HepG2 (cell line): ENCODE results near the gene CHRNB1. TPM values are rescaled to one million over a fixed set of nuclear protein-coding genes. Genes with fewer than 3 reads are reported as not detected.
A peak's percentile ranks its signal among the peaks of the same experiment; 100 is the strongest.

Source experiments
- ASH2L ChIP-seq: fragments of 300-600, 200-600 bp; sonication (generic); IDR thresholded peaks from 2 replicates; pipeline ENCODE4 v1.7.0; 2017; ENCODE audit warnings: low read depth, mild to moderate bottlenecking, moderate library complexity, mixed read lengths, low read length; ENCODE audit not compliant: insufficient read length
- ERF ChIP-seq: IDR thresholded peaks from 2 replicates; pipeline ENCODE4 v1.6.1; 2018; ENCODE audit warnings: missing biosample characterization, missing genetic modification reagents
- FIP1L1 ChIP-seq: fragments of 200-400 bp; formaldehyde crosslinking; IDR thresholded peaks from 2 replicates; pipeline ENCODE4 v1.6.1; 2018; ENCODE audit warnings: low read depth, mild to moderate bottlenecking, low read length, moderate library complexity, borderline replicate concordance; ENCODE audit not compliant: insufficient read depth
- HMG20A ChIP-seq: IDR thresholded peaks from 2 replicates; pipeline ENCODE4 v1.6.1; 2016; ENCODE audit warnings: borderline replicate concordance
- KDM3A ChIP-seq: IDR thresholded peaks from 2 replicates; pipeline ENCODE4 v1.6.1; 2018; ENCODE audit warnings: low read depth, missing compliant biosample characterization
- MED8 ChIP-seq: sonication (generic); formaldehyde crosslinking; IDR thresholded peaks from 2 replicates; pipeline ENCODE4 v1.8.1; 2023; ENCODE audit warnings: mild to moderate bottlenecking, missing genetic modification reagents; ENCODE audit not compliant: insufficient replicate concordance
- MXD4 ChIP-seq: IDR thresholded peaks from 2 replicates; pipeline ENCODE4 v1.6.1; 2016; ENCODE audit warnings: mild to moderate bottlenecking, missing biosample characterization, missing genetic modification reagents
- ONECUT2 ChIP-seq: sonication (generic); formaldehyde crosslinking; IDR thresholded peaks from 2 replicates; pipeline ENCODE4 v1.4.0; 2020; ENCODE audit warnings: missing genetic modification reagents
- PRPF4 ChIP-seq: fragments of 200-400 bp; formaldehyde crosslinking; IDR thresholded peaks from 2 replicates; pipeline ENCODE4 v1.6.1; 2016; ENCODE audit warnings: low read length, low read depth; ENCODE audit not compliant: poor library complexity, severe bottlenecking
- PTBP1 ChIP-seq: fragments of 200-400 bp; formaldehyde crosslinking; IDR thresholded peaks from 2 replicates; pipeline ENCODE4 v1.6.1; 2018; ENCODE audit warnings: low read length, low read depth; ENCODE audit not compliant: poor library complexity, severe bottlenecking
- XRCC5 ChIP-seq: fragments of 200-400 bp; formaldehyde crosslinking; optimal IDR thresholded peaks from 2 replicates; pipeline ENCODE3; 2017; ENCODE audit warnings: mild to moderate bottlenecking, low read length
- ZNF142 ChIP-seq: sonication (generic); formaldehyde crosslinking; IDR thresholded peaks from 2 replicates; pipeline ENCODE4 v1.4.0; 2020; ENCODE audit warnings: missing genetic modification reagents
- ZNF160 ChIP-seq: sonication (generic); formaldehyde crosslinking; IDR thresholded peaks from 2 replicates; pipeline ENCODE4 v1.8.0; 2022; ENCODE audit warnings: mild to moderate bottlenecking, inconsistent platforms, missing genetic modification reagents
- ZNF230 ChIP-seq: sonication (generic); formaldehyde crosslinking; IDR thresholded peaks from 2 replicates; pipeline ENCODE4 v1.4.0; 2020; ENCODE audit warnings: mild to moderate bottlenecking, missing genetic modification reagents
- ZNF709 ChIP-seq: sonication (generic); formaldehyde crosslinking; IDR thresholded peaks from 2 replicates; pipeline ENCODE4 v1.5.0; 2020; ENCODE audit warnings: mild to moderate bottlenecking, missing genetic modification reagents
- ZNF724P ChIP-seq: sonication (generic); formaldehyde crosslinking; IDR thresholded peaks from 2 replicates; pipeline ENCODE4 v1.8.0; 2022; ENCODE audit warnings: missing genetic modification reagents, borderline replicate concordance
- polyA plus RNA-seq, 8 experiments: library from polyadenylated mRNA; depleted of rRNA in 3 of 8; stranded (reverse) in 7 of 8; unstranded in 1 of 8; fragments of >200 nt; fragmentation: Illumina TruSeq in 4 of 8; extraction: Trizol in 4 of 8; gene quantifications; 2 replicates each; pipeline versions ENCODE4 v1.2.1 to v1.2.3, GENCODE V29; 2011 to 2016; ENCODE audit warnings: low read depth in 4 of 8, missing spikeins in 1 of 8, mixed read lengths in 1 of 8; ENCODE audit not compliant: insufficient read depth in 1 of 8
- total RNA-seq, 5 experiments: library from RNA; depleted of rRNA; stranded (reverse); fragments of >200 nt; fragmentation: Illumina TruSeq; extraction: Trizol; gene quantifications; 2 replicates each; pipeline ENCODE4 v1.2.3, GENCODE V29; 2016; ENCODE audit warnings: low read depth in 1 of 5
- TF ChIP-seq, protein P1 (sequence below): sonication (generic); formaldehyde crosslinking; IDR thresholded peaks from 2 replicates; pipeline ENCODE4 v1.8.1; 2023; ENCODE audit warnings: mild to moderate bottlenecking, missing genetic modification reagents, borderline replicate concordance
- TF ChIP-seq, protein P2 (sequence below): sonication (generic); formaldehyde crosslinking; IDR thresholded peaks from 2 replicates; pipeline ENCODE4 v1.5.1; 2020; ENCODE audit warnings: mild to moderate bottlenecking, missing genetic modification reagents, moderate library complexity

CHRNB1 gene
- total and polyA plus RNA-seq, 2 of the 13 experiments (the other 11 are each of a cell fraction or from before 2014, with no cell fraction given), result 5.4 to 33.7 TPM

DNA sequence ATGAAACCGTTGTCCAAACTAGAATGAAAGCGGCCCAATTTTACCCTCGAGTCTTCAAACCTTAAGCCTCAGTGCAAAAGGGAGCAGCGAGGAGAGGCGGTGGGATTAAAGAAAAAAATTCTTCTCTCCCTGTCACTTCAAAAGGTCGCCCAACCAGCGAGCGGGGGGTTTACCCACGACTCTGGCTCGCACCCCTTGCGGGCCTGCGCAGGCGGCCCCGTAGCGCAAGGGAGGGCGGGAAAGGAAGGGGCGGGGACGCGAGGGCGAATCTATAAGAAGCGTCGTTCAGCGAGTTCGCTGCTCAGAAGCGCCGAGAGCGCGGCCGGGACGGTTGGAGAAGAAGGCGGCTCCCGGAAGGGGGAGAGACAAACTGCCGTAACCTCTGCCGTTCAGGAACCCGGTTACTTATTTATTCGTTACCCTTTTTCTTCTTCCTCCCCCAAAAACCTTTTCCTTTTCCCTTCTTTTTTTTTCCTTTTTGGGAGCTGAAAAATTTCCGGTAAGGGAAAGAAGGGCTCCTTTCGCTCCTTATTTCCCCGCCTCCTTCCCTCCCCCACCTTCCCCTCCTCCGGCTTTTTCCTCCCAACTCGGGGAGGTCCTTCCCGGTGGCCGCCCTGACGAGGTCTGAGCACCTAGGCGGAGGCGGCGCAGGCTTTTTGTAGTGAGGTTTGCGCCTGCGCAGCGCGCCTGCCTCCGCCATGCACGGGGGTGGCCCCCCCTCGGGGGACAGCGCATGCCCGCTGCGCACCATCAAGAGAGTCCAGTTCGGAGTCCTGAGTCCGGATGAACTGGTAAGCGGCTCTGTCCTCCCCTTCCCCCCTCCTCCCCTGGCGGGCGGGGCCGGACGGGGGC, 39.4 kb downstream of the CHRNB1 start, which contains the start of gene POLR2A (continued):
- TF ChIP-seq ERF (CRISPR knock-in tag) (peak; percentile 68; the same call in 1 of the 2 replicates), PTBP1 (peak; percentile 54), FIP1L1 (peak; percentile 90; the same call in 1 of the 2 replicates), ONECUT2 (CRISPR knock-in tag) (0 out of 2 replicates have a peak, but pooled peaks have one; percentile 64), KDM3A (CRISPR knock-in tag) (peak; percentile 92), ZNF709 (0 out of 2 replicates have a peak, but pooled peaks have one; percentile 44), MED8 (CRISPR knock-in tag) (peak; percentile 50), ZNF230 (CRISPR knock-in tag) (0 out of 2 replicates have a peak, but pooled peaks have one; percentile 47), XRCC5 (peak; percentile 69), ZNF724P (no peak; the same call in 1 of the 2 replicates), ASH2L (peak; percentile 48), PRPF4 (no peak), ZNF160 (CRISPR knock-in tag) (peak; percentile 86), MXD4 (CRISPR knock-in tag) (peak; percentile 20), ZNF142 (no peak; the same call in 1 of the 2 replicates), HMG20A (CRISPR knock-in tag) (peak; percentile 19; the same call in 1 of the 2 replicates)
- TF ChIP-seq, protein P1, sequence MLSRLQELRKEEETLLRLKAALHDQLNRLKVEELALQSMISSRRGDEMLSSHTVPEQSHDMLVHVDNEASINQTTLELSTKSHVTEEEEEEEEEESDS, result 0 out of 2 replicates have a peak, but pooled peaks have one; percentile 2
- TF ChIP-seq, protein P2, sequence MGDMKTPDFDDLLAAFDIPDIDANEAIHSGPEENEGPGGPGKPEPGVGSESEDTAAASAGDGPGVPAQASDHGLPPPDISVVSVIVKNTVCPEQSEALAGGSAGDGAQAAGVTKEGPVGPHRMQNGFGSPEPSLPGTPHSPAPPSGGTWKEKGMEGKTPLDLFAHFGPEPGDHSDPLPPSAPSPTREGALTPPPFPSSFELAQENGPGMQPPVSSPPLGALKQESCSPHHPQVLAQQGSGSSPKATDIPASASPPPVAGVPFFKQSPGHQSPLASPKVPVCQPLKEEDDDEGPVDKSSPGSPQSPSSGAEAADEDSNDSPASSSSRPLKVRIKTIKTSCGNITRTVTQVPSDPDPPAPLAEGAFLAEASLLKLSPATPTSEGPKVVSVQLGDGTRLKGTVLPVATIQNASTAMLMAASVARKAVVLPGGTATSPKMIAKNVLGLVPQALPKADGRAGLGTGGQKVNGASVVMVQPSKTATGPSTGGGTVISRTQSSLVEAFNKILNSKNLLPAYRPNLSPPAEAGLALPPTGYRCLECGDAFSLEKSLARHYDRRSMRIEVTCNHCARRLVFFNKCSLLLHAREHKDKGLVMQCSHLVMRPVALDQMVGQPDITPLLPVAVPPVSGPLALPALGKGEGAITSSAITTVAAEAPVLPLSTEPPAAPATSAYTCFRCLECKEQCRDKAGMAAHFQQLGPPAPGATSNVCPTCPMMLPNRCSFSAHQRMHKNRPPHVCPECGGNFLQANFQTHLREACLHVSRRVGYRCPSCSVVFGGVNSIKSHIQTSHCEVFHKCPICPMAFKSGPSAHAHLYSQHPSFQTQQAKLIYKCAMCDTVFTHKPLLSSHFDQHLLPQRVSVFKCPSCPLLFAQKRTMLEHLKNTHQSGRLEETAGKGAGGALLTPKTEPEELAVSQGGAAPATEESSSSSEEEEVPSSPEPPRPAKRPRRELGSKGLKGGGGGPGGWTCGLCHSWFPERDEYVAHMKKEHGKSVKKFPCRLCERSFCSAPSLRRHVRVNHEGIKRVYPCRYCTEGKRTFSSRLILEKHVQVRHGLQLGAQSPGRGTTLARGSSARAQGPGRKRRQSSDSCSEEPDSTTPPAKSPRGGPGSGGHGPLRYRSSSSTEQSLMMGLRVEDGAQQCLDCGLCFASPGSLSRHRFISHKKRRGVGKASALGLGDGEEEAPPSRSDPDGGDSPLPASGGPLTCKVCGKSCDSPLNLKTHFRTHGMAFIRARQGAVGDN (CRISPR knock-in tag), result peak; percentile 92
